Measurements from ENCODE around the gene PATJ.
"Not testable (repeated sequence)": the region's sequence is repeated elsewhere in the genome, so short reads cannot be mapped to it uniquely, and the experiment has no call there.

The PATJ gene

GRCh38 chr1:62161711-62162110, 419.4 kb downstream of the PATJ start (continued):
- no peak for TF ChIP-seq ZNF112 (tag by site-specific recombination; IDR thresholded peaks at IDR 0.05)
- TF ChIP-seq ZNF585B (tag by site-specific recombination; IDR thresholded peaks at IDR 0.05): no peak
- no peak for TF ChIP-seq ZNF488 (tag by site-specific recombination; IDR thresholded peaks at IDR 0.05)
- no peak for TF ChIP-seq ZNF645 (tag by site-specific recombination; IDR thresholded peaks at IDR 0.05)
- no peak for TF ChIP-seq ZNF19 (tag by site-specific recombination; IDR thresholded peaks at IDR 0.05; ENCODE audit: low read depth)

- CTCF ChIA-PET; H3K4me1 ChIP-seq (ENCODE audit: control insufficient read depth, insufficient read depth, low read length); POLR2A ChIA-PET; H3K4me3 ChIP-seq (ENCODE audit: low read depth, low read length); H3K27ac ChIP-seq (ENCODE audit: extremely low read depth, low read depth, low read length); H3K36me3 ChIP-seq (ENCODE audit: control insufficient read depth in 2 of 2, insufficient read depth in 1 of 2, low read length in 2 of 2); H3K9me3 ChIP-seq (ENCODE audit: control insufficient read depth, insufficient read depth, low read depth, low read length): not testable (repeated sequence)
Measured at GRCh38 chr1:62170380-62170779, 428.1 kb downstream of the PATJ start.

GRCh38 chr1:62175568-62176179, 433.4 kb downstream of the PATJ start:
- CTCF ChIA-PET: interaction anchor here (0.6 to 2.5 kb wide), 49 partner anchors 9 to 689 kb away, joined by 3 to 84 read pairs (median 4); partner anchors contain the start of genes KANK4 and USP1

More at GRCh38 chr1:62175568-62176179, 433.4 kb downstream of the PATJ start:
- Histone ChIP-seq H3K4me1 (ENCODE audit: control insufficient read depth, insufficient read depth, low read length) (no peaks in the 10 kb centered on the region), H3K36me3 (ENCODE audit: control insufficient read depth in 2 of 2, insufficient read depth in 1 of 2, low read length in 2 of 2) (no peaks in the 10 kb centered on the region), H3K27ac (ENCODE audit: extremely low read depth, low read depth, low read length) (no peak overlapping the region), H3K4me3 (ENCODE audit: low read depth, low read length) (no peak overlapping the region), H3K9me3 (ENCODE audit: control insufficient read depth, insufficient read depth, low read depth, low read length) (no peaks in the 10 kb centered on the region)
- TF ChIP-seq ZNF654 (tag by site-specific recombination; IDR thresholded peaks at IDR 0.05; ENCODE audit: low read depth) (peak; percentile 91), ZNF518A (tag by site-specific recombination; conservative IDR thresholded peaks at IDR 0.05; ENCODE audit: low read depth) (no peak), ZNF211 (tag by site-specific recombination; IDR thresholded peaks at IDR 0.05; ENCODE audit: low read depth) (no peak), ZNF23 (tag by site-specific recombination; IDR thresholded peaks at IDR 0.05; ENCODE audit: borderline replicate concordance) (no peak), REST (tag by site-specific recombination; IDR thresholded peaks at IDR 0.05) (no peak), CTCF (tag by site-specific recombination; IDR thresholded peaks at IDR 0.05) (peak; percentile 57; the same call in 1 of the 2 replicates), ZSCAN30 (tag by site-specific recombination; IDR thresholded peaks at IDR 0.05) (0 out of 2 replicates have a peak, but pooled peaks have one; percentile 16), SCRT2 (tag by site-specific recombination; IDR thresholded peaks at IDR 0.05) (peak; percentile 32; the same call in 1 of the 2 replicates)
- POLR2A ChIA-PET: interaction anchor here (1.0 kb wide), 1 partner anchor 261 kb away, joined by 3 read pairs; no protein-coding TSS in a partner anchor
